Kidney (tissue), 14 donors: ENCODE data around the gene TENT5D. TPM values are rescaled to one million over a fixed set of nuclear protein-coding genes. Genes with fewer than 3 reads are reported as not detected.

ENCODE experiments used
- DNase-seq, 5 donors: peaks; one replicate each; pipeline ENCODE4 v3.0.0-alpha.2; 2013 to 2020
- FAIRE-seq: peaks from 2 replicates; lab custom pipeline; 2012; peaks lifted over from hg19 to GRCh38; lab: Jason Lieb, UNC
- H3K27ac ChIP-seq, 2 donors: one replicate each; pipeline ENCODE4 v1.7.0; 2013; ENCODE audit warnings: low read depth in 2 of 2, low read length in 2 of 2, inconsistent platforms in 1 of 2
- H3K27me3 ChIP-seq: one replicate; pipeline ENCODE4 v1.7.1; 2013; ENCODE audit warnings: low read length, inconsistent platforms; ENCODE audit not compliant: control insufficient read depth, insufficient read depth
- H3K36me3 ChIP-seq, 3 donors: one replicate each; pipeline versions ENCODE4 v1.7.0 to v1.7.1; 2013; ENCODE audit warnings: low read length in 3 of 3, control low read depth in 1 of 3, inconsistent platforms in 1 of 3; ENCODE audit not compliant: insufficient read depth in 3 of 3, control insufficient read depth in 2 of 3
- H3K4me1 ChIP-seq, 3 donors: one replicate each; pipeline versions ENCODE4 v1.7.0 to v1.7.1; 2013; ENCODE audit warnings: low read length in 3 of 3, inconsistent platforms in 1 of 3, low read depth in 1 of 3; ENCODE audit not compliant: control insufficient read depth in 2 of 3, insufficient read depth in 2 of 3
- H3K4me3 ChIP-seq, 3 donors: one replicate each; pipeline versions ENCODE4 v1.7.0 to v1.8.1; 2013; ENCODE audit warnings: low read length in 3 of 3, control low read depth in 1 of 3, inconsistent platforms in 1 of 3
- H3K9ac ChIP-seq, 3 donors: one replicate each; pipeline versions ENCODE4 v1.7.0 to v1.7.1; 2013; ENCODE audit warnings: low read length in 3 of 3, control low read depth in 1 of 3, inconsistent platforms in 1 of 3
- H3K9me3 ChIP-seq, 3 donors: one replicate each; pipeline versions ENCODE4 v1.7.0 to v1.7.1; 2013; ENCODE audit warnings: low read length in 3 of 3, control low read depth in 1 of 3, inconsistent platforms in 1 of 3; ENCODE audit not compliant: control insufficient read depth in 2 of 3, insufficient read depth in 1 of 3
- CTCF ChIP-seq: IDR thresholded peaks from 3 replicates; pipeline ENCODE4 v1.5.1; 2012; ENCODE audit warnings: mild to moderate bottlenecking, moderate library complexity, borderline replicate concordance; ENCODE audit not compliant: insufficient read depth; ENCODE audit errors: extremely low read depth
- intact Hi-C: fragments of 100-400 bp; cut with DNase I; formaldehyde crosslinking; loops from one replicate; pipeline ENCODE4 v1.11.1; 2022
- polyA plus RNA-seq: library from polyadenylated mRNA; stranded (reverse); fragments of 350-450 nt; fragmentation: Illumina TruSeq; extraction: RNeasy Lipid Tissue Mini Kit (QIAGEN cat#74804); gene quantifications from one replicate; pipeline ENCODE4 v1.2.3, GENCODE V29; 2014; ENCODE audit warnings: low read depth, low replicate concordance; ENCODE audit not compliant: insufficient read depth
- total RNA-seq: library from RNA; stranded (reverse); fragmentation: NEBNext Ultra II Directional; extraction: Animal tissue kit (Norgen Biotek cat#: 25700); gene quantifications from one replicate; pipeline ENCODE4 v1.2.1, GENCODE V29; 2021
- donor health status: control.
- donor health status: control.
- donor health status: control.
- donor health status: control.
- donor health status: control.
- donor health status: DM: yes; HTN: yes; CAD: no.
- donor health status: Normal renal cell carcinoma (clear cell type).

The TENT5D gene
- total and polyA plus RNA-seq, 2 donors from 2014 or later = 0.13 TPM; not detected in 1

GRCh38 chrX:80423000-80423399 lies 2.8 kb downstream of the TENT5D start:
- DNase-seq = no peak
- no peaks in the 10 kb centered on the region for H3K4me1 ChIP-seq
- no peak for FAIRE-seq
- no peaks in the 10 kb centered on the region for H3K36me3 ChIP-seq
- H3K9me3 ChIP-seq = no peaks in the 10 kb centered on the region
- no peak overlapping the region for H3K9ac ChIP-seq
- intact Hi-C loops = no loop called here
- H3K27ac ChIP-seq = no peak overlapping the region
- H3K27me3 ChIP-seq = no peaks in the 10 kb centered on the region
- no peak overlapping the region for H3K4me3 ChIP-seq
- no peak for TF ChIP-seq CTCF

GRCh38 chrX:80423744-80424143 lies 3.5 kb downstream of the TENT5D start:
- Histone ChIP-seq H3K9ac (no peak overlapping the region), H3K9me3 (no peaks in the 10 kb centered on the region), H3K27me3 (no peaks in the 10 kb centered on the region), H3K4me1 (no peaks in the 10 kb centered on the region), H3K27ac (no peak overlapping the region), H3K4me3 (no peak overlapping the region), H3K36me3 (no peaks in the 10 kb centered on the region)
- FAIRE-seq = no peak
- TF ChIP-seq CTCF = no peak
- no peak for DNase-seq
- intact Hi-C loops = no loop called here

GRCh38 chrX:80430826-80431504 lies 10.7 kb downstream of the TENT5D start:
- no peaks in the 10 kb centered on the region for H3K36me3 ChIP-seq
- no peaks in the 10 kb centered on the region for H3K27me3 ChIP-seq
- no peaks in the 10 kb centered on the region for H3K9me3 ChIP-seq
- no peak for DNase-seq
- H3K4me3 ChIP-seq = no peak overlapping the region
- no peaks in the 10 kb centered on the region for H3K4me1 ChIP-seq
- H3K9ac ChIP-seq = no peak overlapping the region
- no peak for FAIRE-seq
- H3K27ac ChIP-seq = no peak overlapping the region
- TF ChIP-seq CTCF = no peak
- intact Hi-C loops = no loop called here

- H3K9me3 ChIP-seq = no peaks in the 10 kb centered on the region
- no peak for DNase-seq
- intact Hi-C loops = no loop called here
- H3K9ac ChIP-seq = no peak overlapping the region
- TF ChIP-seq CTCF = no peak
- no peaks in the 10 kb centered on the region for H3K4me1 ChIP-seq
- no peaks in the 10 kb centered on the region for H3K27me3 ChIP-seq
- no peaks in the 10 kb centered on the region for H3K36me3 ChIP-seq
- no peak overlapping the region for H3K27ac ChIP-seq
- no peak for FAIRE-seq
- no peak overlapping the region for H3K4me3 ChIP-seq
Measured at GRCh38 chrX:80431505-80431832, 11.2 kb downstream of the TENT5D start.
